SKM-1 (cell line): ENCODE results near the gene VWA7.
A peak's percentile ranks its signal among the peaks of the same experiment; 100 is the strongest.

ENCODE experiments used
- DNase-seq: peaks from one replicate; lab custom pipeline; 2025; ENCODE audit not compliant: unreplicated experiment; lab: John Stamatoyannopoulos, UW

VWA7 gene

GRCh38 chr6:31758281-31758680 lies 18.8 kb downstream of the VWA7 start:
- no peak for DNase-seq

- no peak for DNase-seq
Measured at GRCh38 chr6:31752739-31753319, 24.3 kb downstream of the VWA7 start.

- DNase-seq = no peak
Measured at GRCh38 chr6:31750411-31751022, 26.6 kb downstream of the VWA7 start.

GRCh38 chr6:31749301-31750036 lies 27.7 kb downstream of the VWA7 start:
- DNase-seq = no peak

- DNase-seq = no peak
Measured at GRCh38 chr6:31744422-31744821, 32.7 kb downstream of the VWA7 start.

- DNase-seq = no peak
Measured at GRCh38 chr6:31742894-31743293, 34.2 kb downstream of the VWA7 start.

GRCh38 chr6:31741815-31742214 lies 35.3 kb downstream of the VWA7 start:
- DNase-seq = no peak

- peak; percentile 16 for DNase-seq
Measured at GRCh38 chr6:31740397-31741223, 36.5 kb downstream of the VWA7 start.

GRCh38 chr6:31739639-31740396 lies 37.3 kb downstream of the VWA7 start, which contains the start of gene MSH5:
Gene MSH5, plus strand, starts transcription at chr6:31740005. Its CDS starts 462 bp downstream, at chr6:31740467.
- peak; percentile 99 for DNase-seq

GRCh38 chr6:31737991-31738979 lies 38.8 kb downstream of the VWA7 start:
- peak; percentile 98 for DNase-seq

- peak; percentile 76 for DNase-seq
Measured at GRCh38 chr6:31737315-31737990, 39.7 kb downstream of the VWA7 start.

- DNase-seq = no peak
Measured at GRCh38 chr6:31736768-31737314, 40.3 kb downstream of the VWA7 start.

- peak; percentile 94 for DNase-seq
Measured at GRCh38 chr6:31736021-31736767, 40.9 kb downstream of the VWA7 start, which contains the start of gene CLIC1. Gene CLIC1, minus strand, starts transcription at chr6:31736530. Its CDS starts 230 bp downstream, at chr6:31736300.

- peak; percentile 67 for DNase-seq
Measured at GRCh38 chr6:31734821-31735406, 42.2 kb downstream of the VWA7 start.

- no peak for DNase-seq
Measured at GRCh38 chr6:31734247-31734820, 42.8 kb downstream of the VWA7 start.

- DNase-seq = no peak
Measured at GRCh38 chr6:31733734-31734133, 43.4 kb downstream of the VWA7 start.

- DNase-seq = no peak
Measured at GRCh38 chr6:31732029-31732428, 45.1 kb downstream of the VWA7 start.
